ENCODE results near the gene SYTL2. TPM values are rescaled to one million over a fixed set of nuclear protein-coding genes. Genes with fewer than 3 reads are reported as not detected.

Gene SYTL2
- total and polyA plus RNA-seq, 2 experiments from 2014 or later: 3.4 to 7.2 TPM

GRCh38 chr11:85806876-85807275 is 4.1 kb downstream of the SYTL2 start (continued):
- TF ChIP-seq ZNF462 (CRISPR knock-in tag; IDR thresholded peaks at IDR 0.05) (no peak), EZH2phosphoT487 (IDR thresholded peaks at IDR 0.05; ENCODE audit: unreplicated experiment) (no peak), POLR2AphosphoS5 (IDR thresholded peaks at IDR 0.05; ENCODE audit: low read depth) (no peak), NANOG (IDR thresholded peaks at IDR 0.05; ENCODE audit: borderline replicate concordance) (no peak), ETS1 (IDR thresholded peaks at IDR 0.05) (no peak)

GRCh38 chr11:85806016-85806415 is 4.9 kb downstream of the SYTL2 start:
- DNase-seq (ENCODE audit: low spot score) (no peak), ATAC-seq (no peak)
- Histone ChIP-seq H3K27ac (ENCODE audit: low read depth) (no peak overlapping the region), H3K79me2 (replicated peaks; ENCODE audit: insufficient read depth) (no peaks in the 10 kb centered on the region), H3K36me3 (ENCODE audit: insufficient read depth) (no peaks in the 10 kb centered on the region), H3K4me2 (no peak overlapping the region), H3K9me2 (ENCODE audit: insufficient read depth) (no peaks in the 10 kb centered on the region), H3K27me3 (ENCODE audit: insufficient read depth) (peaks cover 20% of the 10 kb centered on the region), H3K4me1 (ENCODE audit: insufficient read depth) (peaks cover 9% of the 10 kb centered on the region), H4K20me1 (replicated peaks; ENCODE audit: insufficient read depth) (no peaks in the 10 kb centered on the region), H2AFZ (no peak overlapping the region), H3F3A (replicated peaks; ENCODE audit: low read depth) (0 out of 2 replicates have a peak, but pooled peaks cover 4% of the 10 kb centered on the region), H3K4me3 (no peak overlapping the region)
- Mint-ChIP-seq H3K4me3 (no peak overlapping the region), H3K27ac (no peak overlapping the region), H3K4me1 (peaks cover 15% of the 10 kb centered on the region), H3K9me3 (no peaks in the 10 kb centered on the region), H3K36me3 (ENCODE audit: low read depth) (no peaks in the 10 kb centered on the region), H3K27me3 (ENCODE audit: insufficient read depth, low read depth, poor library complexity) (peaks cover 12% of the 10 kb centered on the region)
- TF ChIP-seq NANOG (IDR thresholded peaks at IDR 0.05; ENCODE audit: borderline replicate concordance): no peak
- TF ChIP-seq POLR2AphosphoS5 (IDR thresholded peaks at IDR 0.05; ENCODE audit: low read depth): no peak
- TF ChIP-seq EZH2 (IDR thresholded peaks at IDR 0.05; ENCODE audit: low read depth, unreplicated experiment): no peak
- no peak for TF ChIP-seq REST (IDR thresholded peaks at IDR 0.05; ENCODE audit: unreplicated experiment)
- no peak for TF ChIP-seq ZNF331 (CRISPR knock-in tag; IDR thresholded peaks at IDR 0.05; ENCODE audit: low read depth)
- TF ChIP-seq ZNF114 (CRISPR knock-in tag; IDR thresholded peaks at IDR 0.05): no peak
- TF ChIP-seq CREB1 (CRISPR knock-in tag; IDR thresholded peaks at IDR 0.05; ENCODE audit: low read depth): no peak
- TF ChIP-seq JUNB (IDR thresholded peaks at IDR 0.05; ENCODE audit: unreplicated experiment): no peak
- TF ChIP-seq CTCF (conservative IDR thresholded peaks at IDR 0.05; ENCODE audit: low read depth in 2 of 2): no peak

Data from GM23338 (cell line).